Measurements from ENCODE around the gene ALCAM.
"Not testable (repeated sequence)": the region's sequence is repeated elsewhere in the genome, so short reads cannot be mapped to it uniquely, and the experiment has no call there.

Gene ALCAM

DNA sequence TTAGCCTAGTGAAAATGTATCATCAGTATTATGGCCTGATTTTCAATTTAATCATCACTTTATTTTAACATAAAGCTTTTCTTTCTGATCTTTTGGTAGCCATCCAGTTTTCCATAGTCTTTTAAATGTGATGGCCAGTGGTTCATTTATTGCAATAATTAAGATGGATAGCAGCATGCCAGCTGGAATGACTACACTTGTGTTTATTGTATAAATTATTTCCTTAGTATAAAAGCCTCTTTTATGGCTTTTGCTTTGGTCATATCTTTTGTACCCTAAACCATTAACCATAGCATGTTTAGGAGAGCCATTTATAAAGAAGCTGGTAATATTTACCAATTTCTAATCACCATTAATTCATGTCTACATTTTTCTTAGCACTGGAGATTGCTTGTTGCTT is 31.7 kb downstream of the ALCAM start:
- in situ Hi-C loops (cut with MboI; ENCODE audit: low pct_unique_long_range_greater_than_20kb, low sequenced_read_pairs, unreplicated experiment), result no loop called here

DNA sequence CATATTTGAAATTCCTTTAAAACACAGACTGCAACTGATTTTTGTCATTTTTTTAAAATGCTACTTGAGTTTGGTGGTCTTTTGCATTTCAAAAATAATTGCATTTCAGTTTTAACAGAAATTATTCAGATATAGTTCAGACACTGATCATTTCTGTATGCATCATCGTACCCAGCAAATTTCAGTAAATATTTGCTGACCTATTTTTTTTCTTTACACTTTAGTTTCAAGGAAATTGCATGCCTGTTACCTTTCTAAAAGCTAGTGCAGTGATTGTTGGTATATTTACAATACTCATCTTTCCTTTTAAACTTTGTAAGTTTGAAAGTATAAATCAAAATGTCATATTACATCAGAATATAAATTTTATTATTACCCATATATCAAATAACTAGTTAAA is 32.4 kb downstream of the ALCAM start:
- TF ChIP-seq, protein P1, sequence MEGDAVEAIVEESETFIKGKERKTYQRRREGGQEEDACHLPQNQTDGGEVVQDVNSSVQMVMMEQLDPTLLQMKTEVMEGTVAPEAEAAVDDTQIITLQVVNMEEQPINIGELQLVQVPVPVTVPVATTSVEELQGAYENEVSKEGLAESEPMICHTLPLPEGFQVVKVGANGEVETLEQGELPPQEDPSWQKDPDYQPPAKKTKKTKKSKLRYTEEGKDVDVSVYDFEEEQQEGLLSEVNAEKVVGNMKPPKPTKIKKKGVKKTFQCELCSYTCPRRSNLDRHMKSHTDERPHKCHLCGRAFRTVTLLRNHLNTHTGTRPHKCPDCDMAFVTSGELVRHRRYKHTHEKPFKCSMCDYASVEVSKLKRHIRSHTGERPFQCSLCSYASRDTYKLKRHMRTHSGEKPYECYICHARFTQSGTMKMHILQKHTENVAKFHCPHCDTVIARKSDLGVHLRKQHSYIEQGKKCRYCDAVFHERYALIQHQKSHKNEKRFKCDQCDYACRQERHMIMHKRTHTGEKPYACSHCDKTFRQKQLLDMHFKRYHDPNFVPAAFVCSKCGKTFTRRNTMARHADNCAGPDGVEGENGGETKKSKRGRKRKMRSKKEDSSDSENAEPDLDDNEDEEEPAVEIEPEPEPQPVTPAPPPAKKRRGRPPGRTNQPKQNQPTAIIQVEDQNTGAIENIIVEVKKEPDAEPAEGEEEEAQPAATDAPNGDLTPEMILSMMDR (IDR thresholded peaks at IDR 0.05; ENCODE audit: extremely low read depth, insufficient read depth, missing control alignments), result no peak
- no peak for DNase-seq (ENCODE audit: low spot score)
- in situ Hi-C loops (cut with MboI; ENCODE audit: low pct_unique_long_range_greater_than_20kb, low sequenced_read_pairs, unreplicated experiment), result no loop called here

More for the DNA sequence above, 31.7 kb downstream of the ALCAM start:
- TF ChIP-seq, protein P1 (IDR thresholded peaks at IDR 0.05; ENCODE audit: extremely low read depth, insufficient read depth, missing control alignments), result no peak
- no peak for DNase-seq (ENCODE audit: low spot score)

DNA sequence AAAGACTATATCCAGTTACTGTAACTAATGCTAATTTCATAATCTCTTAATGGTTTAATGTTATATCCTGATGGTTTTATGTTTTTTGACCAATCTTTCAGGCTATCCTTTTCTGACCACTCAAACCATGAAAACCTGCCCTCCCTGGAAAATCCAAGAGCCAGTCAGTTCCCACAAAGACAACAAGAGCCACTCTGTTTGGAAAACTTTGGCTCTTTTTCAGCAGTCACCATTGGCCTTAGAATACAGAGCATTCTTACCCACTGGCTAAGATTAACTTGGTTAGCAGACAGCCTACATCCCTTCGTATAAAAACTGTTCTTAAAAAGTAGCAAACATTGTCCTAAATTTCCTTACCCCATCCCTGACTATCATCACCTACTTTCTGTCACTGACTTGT is 32.9 kb downstream of the ALCAM start:
- no peak for DNase-seq (ENCODE audit: low spot score)
- in situ Hi-C loops (cut with MboI; ENCODE audit: low pct_unique_long_range_greater_than_20kb, low sequenced_read_pairs, unreplicated experiment), result no loop called here
- TF ChIP-seq, protein P1 (IDR thresholded peaks at IDR 0.05; ENCODE audit: extremely low read depth, insufficient read depth, missing control alignments), result no peak

DNA sequence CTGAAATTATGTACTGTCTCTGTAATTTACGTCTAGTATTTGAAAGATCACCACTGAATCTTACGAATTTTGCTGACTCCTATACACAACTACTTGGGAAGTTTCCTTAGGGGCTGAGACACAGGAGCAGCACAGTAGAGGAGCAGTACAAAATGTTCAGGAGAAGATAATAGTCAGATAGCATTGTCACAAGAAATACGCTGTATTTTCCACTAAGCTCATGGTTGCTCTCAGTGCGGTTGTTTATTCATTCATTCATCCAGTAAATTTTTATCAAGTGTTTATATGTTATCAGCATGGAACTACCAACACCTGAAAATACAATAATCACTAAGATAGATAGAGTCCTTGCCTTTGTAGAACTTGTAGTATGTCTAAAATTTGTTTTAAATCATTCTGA is 34.5 kb downstream of the ALCAM start:
- in situ Hi-C loops (cut with MboI; ENCODE audit: low pct_unique_long_range_greater_than_20kb, low sequenced_read_pairs, unreplicated experiment), result no loop called here
- DNase-seq (ENCODE audit: low spot score), result no peak
- TF ChIP-seq, protein P1 (IDR thresholded peaks at IDR 0.05; ENCODE audit: extremely low read depth, insufficient read depth, missing control alignments), result no peak

DNA sequence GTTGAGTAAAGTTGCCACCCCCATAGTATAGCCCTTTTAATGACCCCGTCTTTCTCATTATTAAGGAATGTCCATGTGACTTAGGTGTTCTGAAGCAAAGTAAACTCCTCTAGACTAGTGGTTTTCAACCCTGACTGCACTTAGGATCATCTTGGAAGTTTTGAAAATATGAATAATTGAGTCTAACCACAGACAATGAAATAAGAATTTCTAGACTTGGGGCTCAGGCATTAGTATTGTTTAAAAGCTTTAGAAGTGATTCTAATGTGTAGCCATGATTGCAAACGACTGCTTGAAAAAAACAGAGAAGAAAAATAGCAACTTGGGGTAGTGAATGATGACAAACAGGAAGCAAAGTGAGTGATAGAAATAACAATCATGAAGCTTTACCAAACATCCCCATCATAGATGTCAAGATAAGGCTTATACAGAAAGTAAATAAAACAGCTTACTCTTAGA is 35.0 kb downstream of the ALCAM start:
- no peak for DNase-seq (ENCODE audit: low spot score)
- TF ChIP-seq, protein P1 (IDR thresholded peaks at IDR 0.05; ENCODE audit: extremely low read depth, insufficient read depth, missing control alignments), result no peak
- in situ Hi-C loops (cut with MboI; ENCODE audit: low pct_unique_long_range_greater_than_20kb, low sequenced_read_pairs, unreplicated experiment), result no loop called here

DNA sequence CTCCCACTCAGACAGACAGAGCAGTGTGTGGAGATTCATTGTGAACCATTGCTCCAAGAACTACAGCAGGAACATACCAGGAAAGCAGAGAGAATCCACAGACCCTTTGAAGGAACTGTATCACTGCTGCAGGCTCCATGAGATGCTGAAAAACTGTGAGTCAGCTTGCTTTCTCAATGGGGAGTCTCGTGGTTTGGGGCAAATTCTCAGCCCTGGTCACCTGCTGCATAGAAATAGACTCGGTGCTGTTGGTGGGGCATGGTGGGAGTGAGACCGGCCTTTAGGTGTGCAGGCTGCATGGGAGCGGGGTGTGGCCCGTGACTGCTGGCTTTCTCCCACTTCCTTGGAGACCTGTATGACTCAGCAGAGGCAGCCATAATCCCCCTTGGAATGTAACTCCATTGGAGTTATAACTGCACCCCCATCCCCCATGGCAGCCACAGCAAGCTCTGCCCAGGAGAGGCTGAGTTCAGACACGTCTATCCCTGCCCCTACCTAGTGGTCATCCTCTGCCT is 35.6 kb downstream of the ALCAM start:
- no peak for DNase-seq (ENCODE audit: low spot score)

DNA sequence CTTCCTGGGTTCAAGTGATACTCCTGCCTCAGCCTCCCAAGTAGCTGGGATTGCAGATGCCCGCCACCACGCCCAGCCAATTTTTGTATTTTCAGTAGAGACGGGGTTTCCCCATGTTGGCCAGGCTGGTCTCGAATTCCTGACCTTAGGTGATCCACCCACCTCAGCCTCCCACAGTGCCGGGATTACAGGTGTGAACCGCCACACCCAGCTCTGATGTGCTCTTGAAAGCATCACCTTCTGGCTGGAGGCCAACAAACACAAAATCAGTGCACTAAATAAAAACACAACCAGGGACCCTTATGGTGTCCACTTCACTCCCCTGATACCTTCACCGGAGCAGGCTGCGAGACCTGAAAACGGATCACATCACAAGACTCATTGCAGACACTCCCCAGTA is 36.3 kb downstream of the ALCAM start:
- in situ Hi-C loops (cut with MboI; ENCODE audit: low pct_unique_long_range_greater_than_20kb, low sequenced_read_pairs, unreplicated experiment), result not testable (repeated sequence)

More for the DNA sequence above, 35.6 kb downstream of the ALCAM start:
- TF ChIP-seq, protein P1 (IDR thresholded peaks at IDR 0.05; ENCODE audit: extremely low read depth, insufficient read depth, missing control alignments), result no peak
- in situ Hi-C loops (cut with MboI; ENCODE audit: low pct_unique_long_range_greater_than_20kb, low sequenced_read_pairs, unreplicated experiment), result no loop called here

More for the DNA sequence above, 36.3 kb downstream of the ALCAM start:
- not testable (repeated sequence) for DNase-seq (ENCODE audit: low spot score)
